HTERT RPE-1 (cell line): ENCODE data around the gene CEP63.
"Not testable (repeated sequence)": the region's sequence is repeated elsewhere in the genome, so short reads cannot be mapped to it uniquely, and the experiment has no call there.

Source experiments
- in situ Hi-C: fragments of 300-500 bp; cut with MboI; formaldehyde crosslinking; loops from 4 replicates; pipeline ENCODE4 v1.14.3; 2020; ENCODE audit warnings: low sequenced_read_pairs

CEP63 gene

GRCh38 chr3:134567605-134568004, 81.7 kb downstream of the CEP63 start:
- in situ Hi-C loops = no loop called here

DNA sequence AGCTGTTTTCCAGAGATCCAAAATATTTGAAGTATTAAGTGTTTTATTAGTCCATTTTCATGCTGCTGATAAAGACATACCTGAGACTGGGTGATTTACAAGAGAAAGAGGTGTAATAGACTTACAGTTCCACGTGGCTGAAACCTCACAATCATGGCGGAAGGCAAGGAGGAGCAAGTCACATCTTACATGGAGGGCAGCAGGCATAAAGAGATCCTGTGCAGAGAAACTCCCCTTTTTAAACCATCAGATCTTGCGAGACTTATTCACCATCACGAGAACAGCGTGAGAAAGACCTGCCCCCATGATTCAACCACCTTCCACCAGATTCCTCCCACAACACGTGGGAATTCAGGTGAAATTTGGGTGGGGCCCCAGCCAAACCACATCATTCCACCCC, 82.9 kb downstream of the CEP63 start:
- in situ Hi-C loops = no loop called here

GRCh38 chr3:134569899-134570298, 84.0 kb downstream of the CEP63 start:
- in situ Hi-C loops = not testable (repeated sequence)

DNA sequence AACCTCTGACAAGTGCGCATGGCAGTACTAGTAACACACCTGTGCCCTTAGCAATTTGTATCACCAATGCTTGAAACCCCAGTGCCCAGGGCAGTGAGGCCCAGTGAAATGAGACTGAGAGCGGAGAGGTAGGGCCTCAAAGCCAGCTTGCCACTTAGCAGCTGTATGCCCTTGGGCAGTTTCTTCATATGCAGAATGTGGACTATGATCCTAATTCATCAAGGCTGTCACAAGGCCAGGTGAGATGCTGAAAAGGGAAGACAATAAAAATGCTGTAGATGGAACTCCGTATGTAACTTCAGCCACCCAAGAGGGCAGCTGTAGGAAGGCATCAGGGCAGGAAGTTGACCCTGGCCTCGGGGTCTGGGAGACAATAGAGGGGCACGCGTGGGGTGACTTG, 90.6 kb downstream of the CEP63 start:
- in situ Hi-C loops = no loop called here

DNA sequence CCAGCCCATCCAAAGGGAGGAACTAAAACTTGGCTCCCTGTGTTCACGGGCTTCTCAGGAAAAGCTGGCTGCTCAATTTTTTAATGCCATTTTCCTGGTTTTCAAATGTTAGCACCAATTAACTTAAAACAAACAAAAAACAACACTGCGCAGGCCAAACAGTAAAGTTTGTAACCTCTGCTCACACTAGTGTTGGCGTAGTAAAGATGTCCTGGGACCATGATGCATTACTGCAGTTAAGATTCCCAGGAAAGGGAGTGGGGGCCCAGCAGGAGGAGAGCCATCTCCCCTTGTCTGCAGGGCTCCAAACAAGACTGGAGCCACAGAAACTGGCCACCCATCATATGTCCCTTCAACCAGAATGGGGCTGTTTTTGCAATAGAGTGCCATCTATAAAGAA, 91.0 kb downstream of the CEP63 start:
- in situ Hi-C loops = no loop called here

- in situ Hi-C loops = no loop called here
These were observed 93.3 kb downstream of the CEP63 start for GRCh38 chr3:134579141-134579665.

DNA sequence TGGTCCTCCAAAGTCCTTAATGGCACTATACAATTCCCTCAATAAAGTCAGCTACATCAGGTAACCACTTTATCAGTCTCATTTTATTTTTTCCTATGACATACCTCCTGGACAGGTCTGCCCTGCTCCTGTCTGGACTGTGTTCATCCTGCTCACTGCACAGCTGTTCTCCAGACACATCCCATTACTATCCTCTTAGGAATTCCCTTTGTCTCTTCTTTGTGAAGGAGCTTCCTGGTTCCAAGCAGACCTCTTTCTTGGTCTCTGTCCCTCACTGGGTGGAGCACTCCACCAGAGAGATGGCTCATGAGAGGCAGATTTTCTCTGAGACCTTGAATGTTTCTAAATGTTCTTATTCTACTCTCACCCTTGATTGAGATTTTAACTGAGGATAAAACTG, 104.9 kb downstream of the CEP63 start:
- in situ Hi-C loops = no loop called here

GRCh38 chr3:134592806-134593205, 106.9 kb downstream of the CEP63 start:
- in situ Hi-C loops = no loop called here

GRCh38 chr3:134594331-134594741, 108.5 kb downstream of the CEP63 start:
- in situ Hi-C loops = no loop called here

- in situ Hi-C loops = not testable (repeated sequence)
These were observed 109.1 kb downstream of the CEP63 start for GRCh38 chr3:134594986-134595385.

- in situ Hi-C loops = no loop called here
These were observed 111.6 kb downstream of the CEP63 start for GRCh38 chr3:134597390-134597970.

DNA sequence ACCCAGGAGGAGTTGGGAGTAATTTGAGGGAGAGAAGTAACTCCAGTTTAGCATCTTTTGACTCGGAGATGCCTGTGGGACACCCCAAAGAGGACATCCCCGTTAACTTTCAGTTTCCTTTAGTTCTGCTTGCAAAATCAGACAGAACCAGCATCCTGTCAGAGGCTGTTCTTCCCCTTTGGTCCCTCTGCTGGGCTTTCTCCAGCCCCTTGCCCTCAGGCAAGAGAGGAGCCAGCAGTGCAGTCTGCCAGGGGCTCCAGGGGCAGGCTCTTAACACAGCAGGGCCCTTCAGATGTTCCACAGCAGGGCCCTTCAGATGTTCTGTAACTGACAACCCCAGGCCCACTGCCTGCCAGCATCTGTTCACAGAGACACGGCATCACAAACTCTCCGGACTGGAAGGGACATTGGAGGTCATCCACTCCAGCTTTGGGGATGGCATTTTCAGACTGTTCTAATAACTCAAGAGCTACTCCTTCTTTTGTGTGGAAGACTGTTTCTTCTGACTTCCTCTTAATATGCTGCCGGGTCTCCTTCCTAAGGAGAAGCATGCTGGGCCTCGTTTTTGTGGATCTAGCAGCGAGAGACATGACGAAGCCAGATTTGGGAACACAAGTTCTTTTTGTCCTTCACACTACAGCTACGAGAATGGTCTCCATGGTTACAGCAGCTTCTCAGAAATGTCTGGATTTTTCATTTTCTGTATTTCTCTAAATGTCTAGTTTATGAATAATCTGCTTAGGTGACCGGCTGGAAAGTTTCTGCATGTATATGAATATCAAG, 113.1 kb downstream of the CEP63 start:
- in situ Hi-C loops = no loop called here

GRCh38 chr3:134600206-134600605, 114.3 kb downstream of the CEP63 start:
- in situ Hi-C loops = no loop called here

- in situ Hi-C loops = no loop called here
These were observed 115.0 kb downstream of the CEP63 start for GRCh38 chr3:134600685-134601463.

GRCh38 chr3:134601539-134602439, 115.9 kb downstream of the CEP63 start:
- in situ Hi-C loops = no loop called here

DNA sequence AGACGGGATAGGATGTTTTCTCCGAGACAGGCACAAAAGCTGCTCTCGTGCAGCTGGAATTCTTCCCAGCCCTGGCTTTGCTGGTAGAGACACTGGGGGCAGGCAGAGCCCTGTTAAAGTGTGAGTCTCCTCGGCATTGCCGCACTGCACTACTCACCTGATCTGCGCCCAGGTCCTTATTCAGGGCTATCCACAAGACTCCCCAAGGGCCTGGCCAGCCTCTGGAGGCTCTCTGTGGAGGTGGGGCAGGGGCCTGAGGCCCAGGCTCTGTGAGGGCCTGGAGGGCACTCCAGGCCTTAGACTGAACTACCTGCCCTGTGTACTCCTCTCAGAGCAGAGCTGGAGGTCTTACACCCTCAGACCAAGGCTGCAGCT, 116.6 kb downstream of the CEP63 start:
- in situ Hi-C loops = no loop called here

GRCh38 chr3:134603480-134603879, 117.6 kb downstream of the CEP63 start:
- in situ Hi-C loops = no loop called here

GRCh38 chr3:134603956-134604355, 118.1 kb downstream of the CEP63 start:
- in situ Hi-C loops = no loop called here

- in situ Hi-C loops = no loop called here
These were observed 119.7 kb downstream of the CEP63 start for GRCh38 chr3:134605556-134605955.
